ENCODE data around the gene SSMEM1.
A peak's percentile ranks its signal among the peaks of the same experiment; 100 is the strongest.
"Not testable (repeated sequence)": the region's sequence is repeated elsewhere in the genome, so short reads cannot be mapped to it uniquely, and the experiment has no call there.

The SSMEM1 gene
- total RNA-seq, result 0 to 0.12 (median 0) reads per million in 4 donors

DNA sequence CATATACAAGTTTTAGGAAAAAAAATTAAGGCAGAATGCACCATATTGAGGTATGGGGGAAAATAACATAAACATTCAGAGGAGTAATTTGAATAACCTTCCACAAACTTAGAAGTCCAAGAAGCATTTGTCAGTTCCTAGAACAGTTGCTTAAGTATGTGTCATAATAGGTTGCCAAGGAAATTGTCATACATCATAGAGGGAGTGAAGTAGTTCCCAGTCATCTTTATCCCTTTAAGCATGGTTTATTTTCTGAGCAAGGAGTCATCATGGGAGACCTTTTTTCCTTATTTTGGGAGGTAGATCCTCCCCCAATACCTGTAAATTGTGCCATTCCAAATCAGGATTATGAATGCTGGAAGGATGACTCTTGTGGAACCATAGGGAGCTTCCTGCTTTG lies at the start of gene SSMEM1:
Gene SSMEM1, plus strand, starts transcription at position 219 of the 400 bp plus-strand sequence. Its CDS starts 51 bp downstream, at position 270.
- no peak for DNase-seq

GRCh38 chr7:130160023-130160422 lies 47.6 kb upstream of the SSMEM1 start:
- DNase-seq, result no peak

DNA sequence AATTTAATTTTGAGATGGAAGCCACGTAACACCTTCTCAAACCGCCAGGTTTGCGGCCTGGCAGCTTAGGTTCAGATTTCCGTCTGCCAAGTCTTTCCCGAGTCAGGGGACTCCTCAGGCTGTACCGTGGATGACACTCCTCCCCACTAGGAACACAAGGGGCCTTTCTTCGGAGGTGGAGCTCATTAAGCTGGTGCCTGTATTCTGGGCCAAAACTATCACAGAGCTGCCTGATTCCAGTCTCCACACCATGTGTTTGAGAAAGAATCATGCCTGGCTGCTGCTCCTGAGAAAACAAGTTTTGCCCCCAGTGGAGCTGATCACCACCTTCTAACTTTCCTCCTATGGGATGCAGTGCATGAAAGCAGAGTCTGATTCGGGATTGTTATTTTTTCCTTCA lies 47.2 kb upstream of the SSMEM1 start:
- no peak for DNase-seq

DNA sequence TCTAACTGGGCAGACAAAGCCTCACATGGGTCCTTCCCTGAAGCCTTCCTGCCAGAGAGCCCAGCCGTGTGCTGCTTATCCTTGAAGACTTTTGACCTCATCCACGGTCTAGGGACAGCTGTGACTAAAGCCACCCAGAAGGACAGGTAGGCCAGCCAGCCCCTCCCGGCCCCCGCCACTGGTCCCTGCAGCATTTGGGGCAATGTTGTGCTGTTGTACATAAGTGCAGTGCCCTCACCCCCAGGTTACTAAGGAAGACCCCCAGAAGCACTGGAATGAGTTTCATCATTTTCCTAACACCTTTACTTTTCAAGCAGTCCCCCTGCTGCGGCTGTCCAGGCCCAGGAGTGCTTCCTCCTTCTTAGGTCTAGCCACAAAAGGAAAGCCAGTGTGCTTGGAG lies 45.5 kb upstream of the SSMEM1 start:
- no peak for DNase-seq

DNA sequence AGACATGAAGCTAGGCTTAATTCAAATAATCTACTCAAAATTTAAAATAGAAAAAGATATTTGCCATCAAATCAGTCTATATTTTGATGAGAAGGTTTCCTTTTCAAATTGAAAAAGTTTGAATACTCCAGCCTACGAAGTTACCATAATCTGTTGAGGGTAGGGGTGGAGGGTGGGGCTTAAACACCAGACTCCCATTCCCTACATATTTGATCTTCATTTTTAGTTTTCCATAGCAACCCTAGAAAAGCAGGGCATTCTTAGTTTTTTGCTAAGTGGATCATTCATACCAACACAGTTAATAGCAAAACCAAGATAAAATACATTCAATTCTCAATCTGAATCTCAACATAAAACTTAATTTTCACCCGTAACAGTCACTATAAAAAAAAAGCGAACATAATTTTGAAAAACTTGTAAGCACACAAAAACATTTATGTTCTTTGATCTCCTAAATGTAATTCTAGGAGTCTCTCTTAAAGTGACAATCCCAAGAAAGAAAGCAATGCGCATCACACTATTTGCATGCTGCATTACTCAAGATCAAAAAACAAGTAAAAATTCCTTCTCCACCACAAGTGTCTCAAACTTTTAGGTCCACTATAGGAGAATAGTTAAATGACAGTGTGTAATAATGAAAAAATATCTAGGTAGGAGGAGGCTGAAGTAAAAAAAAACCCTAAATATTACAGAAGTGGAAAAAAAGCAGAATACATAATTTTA lies 33.3 kb upstream of the SSMEM1 start:
- no peak for DNase-seq

DNA sequence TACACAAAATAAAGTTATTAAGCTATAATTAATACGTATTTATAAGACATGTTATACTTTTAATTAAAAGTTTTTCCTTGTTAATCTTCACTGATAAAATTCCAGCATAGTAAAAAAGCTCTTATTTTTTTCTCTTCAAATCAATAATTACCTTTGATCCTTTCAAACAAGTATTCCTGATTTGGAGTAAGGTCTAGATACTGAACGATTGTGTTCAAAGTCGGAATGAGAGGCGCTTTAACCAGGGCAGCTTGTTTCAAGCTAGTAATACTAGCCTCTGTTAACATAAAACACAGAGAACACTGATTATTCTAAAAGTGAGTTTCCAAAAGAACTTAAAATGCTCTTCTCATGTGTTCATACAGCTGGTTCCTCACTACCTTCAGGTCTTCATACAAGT lies 29.4 kb upstream of the SSMEM1 start:
- DNase-seq, result no peak

- DNase-seq, result no peak
Observed at GRCh38 chr7:130179631-130180030, 28.0 kb upstream of the SSMEM1 start.

GRCh38 chr7:130180571-130181262 lies 26.9 kb upstream of the SSMEM1 start:
- peak in 1 of 5 donors; percentile 57 for DNase-seq

- DNase-seq, result no peak
Observed at GRCh38 chr7:130181263-130181605, 26.4 kb upstream of the SSMEM1 start.

GRCh38 chr7:130182990-130183389 lies 24.7 kb upstream of the SSMEM1 start:
- DNase-seq, result peak in 1 of 5 donors; percentile 43

DNA sequence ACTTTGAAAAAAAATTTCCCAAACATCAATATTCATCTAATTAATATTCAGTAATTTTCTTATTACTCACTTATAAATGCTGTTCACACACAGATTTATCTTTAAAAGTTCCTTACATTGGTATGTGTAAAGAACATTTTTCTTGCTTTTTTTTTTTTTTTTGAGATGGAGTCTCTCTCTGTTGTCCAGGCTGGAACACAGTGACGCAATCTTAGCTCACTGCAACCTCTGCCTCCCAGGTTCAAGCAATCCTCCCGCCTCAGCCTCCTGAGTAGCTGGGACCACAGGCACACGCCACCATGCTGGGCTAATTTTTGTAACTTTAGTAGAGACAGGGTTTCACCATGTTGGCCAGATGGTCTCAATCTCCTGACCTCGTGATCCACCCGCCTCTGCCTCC lies 23.3 kb upstream of the SSMEM1 start:
- not testable (repeated sequence) for DNase-seq

- no peak for DNase-seq
Observed at GRCh38 chr7:130187360-130187759, 20.3 kb upstream of the SSMEM1 start.

DNA sequence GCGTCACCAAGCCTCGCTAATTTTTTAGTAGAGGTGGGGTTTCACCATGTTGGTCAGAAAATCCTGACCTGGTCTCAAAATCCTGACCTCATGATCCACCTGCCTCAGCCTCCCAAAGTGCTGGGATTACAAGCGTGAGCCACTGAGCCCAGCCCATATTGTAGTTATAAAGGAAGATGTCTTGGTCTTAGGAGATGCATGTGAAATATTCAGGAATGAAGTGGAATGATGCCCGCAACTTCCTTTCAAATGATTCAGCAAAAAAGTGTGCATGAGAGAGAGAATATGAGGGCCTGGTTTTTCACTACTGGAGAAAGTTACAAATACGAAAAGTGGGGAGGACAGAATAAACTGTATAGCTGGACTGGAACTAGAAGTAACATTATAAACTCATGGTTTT lies 18.3 kb upstream of the SSMEM1 start:
- no peak for DNase-seq

GRCh38 chr7:130191791-130192190 lies 15.9 kb upstream of the SSMEM1 start:
- no peak for DNase-seq

DNA sequence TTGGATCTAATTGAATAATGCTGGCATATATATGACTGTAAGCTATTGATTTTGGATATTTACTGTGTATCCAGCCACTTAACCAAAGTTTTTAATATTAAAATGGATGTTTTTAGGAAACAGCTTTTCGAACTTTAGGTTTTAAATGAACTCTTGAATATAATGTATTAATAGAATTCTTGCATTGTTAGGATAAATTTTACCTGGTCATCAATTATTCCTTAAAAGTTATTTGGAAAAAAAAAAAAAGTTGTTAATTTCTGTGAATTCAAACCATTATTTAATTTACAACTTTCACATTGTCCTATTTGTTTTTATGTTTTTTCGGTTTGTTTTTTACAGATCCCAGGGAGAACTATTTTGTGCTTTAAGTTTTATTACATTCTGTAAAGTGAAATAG lies 12.3 kb upstream of the SSMEM1 start:
- DNase-seq, result no peak

- no peak for DNase-seq
Observed at GRCh38 chr7:130196476-130196875, 11.2 kb upstream of the SSMEM1 start.

DNA sequence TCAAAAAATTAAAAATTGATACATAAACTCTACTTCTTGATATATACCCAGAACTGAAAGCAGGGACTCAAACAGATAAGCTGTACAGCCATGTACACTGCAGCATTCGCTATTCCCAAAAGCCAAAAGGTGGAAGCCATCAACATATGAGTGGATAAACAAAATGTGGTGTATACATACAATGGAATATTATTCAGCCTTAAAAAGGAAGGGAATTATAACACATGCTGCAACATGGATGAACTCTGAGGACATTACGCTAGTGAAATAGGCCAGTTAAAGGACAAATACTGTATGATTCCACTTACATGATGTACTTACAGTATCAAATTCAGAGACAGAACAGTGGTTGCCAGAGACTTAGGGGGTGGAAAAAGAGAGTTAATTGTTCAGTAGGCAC lies 10.6 kb upstream of the SSMEM1 start:
- DNase-seq, result no peak

GRCh38 chr7:130201796-130202195 lies 5.9 kb upstream of the SSMEM1 start:
- no peak for DNase-seq

- peak; percentile 85 to 95 (median 90) for DNase-seq
Observed at GRCh38 chr7:130205084-130205947, 2.3 kb upstream of the SSMEM1 start, which contains the start of gene TMEM209. TSS of gene TMEM209 (minus strand) at chr7:130205406. CDS start at chr7:130205375, 31 bp downstream.

DNA sequence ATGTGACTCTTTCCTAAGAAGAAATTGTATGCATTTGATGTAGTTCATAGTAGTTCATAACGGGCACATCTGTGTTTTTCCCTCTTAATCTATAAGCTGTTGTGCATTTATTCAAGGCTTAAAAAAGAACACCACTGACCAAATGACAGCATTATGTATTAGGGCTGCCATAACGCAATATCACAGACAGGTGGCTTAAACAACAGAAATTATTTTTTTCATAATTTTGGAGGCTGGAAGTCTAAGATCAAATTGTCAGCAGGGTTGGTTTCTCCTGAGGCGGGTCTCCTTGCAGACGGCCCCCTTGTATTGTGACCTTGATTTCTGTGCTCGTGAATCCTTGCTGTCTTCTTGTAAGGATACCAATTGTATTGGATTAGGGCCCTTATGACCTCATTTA lies 627 bp upstream of the SSMEM1 start:
- no peak for DNase-seq

DNA sequence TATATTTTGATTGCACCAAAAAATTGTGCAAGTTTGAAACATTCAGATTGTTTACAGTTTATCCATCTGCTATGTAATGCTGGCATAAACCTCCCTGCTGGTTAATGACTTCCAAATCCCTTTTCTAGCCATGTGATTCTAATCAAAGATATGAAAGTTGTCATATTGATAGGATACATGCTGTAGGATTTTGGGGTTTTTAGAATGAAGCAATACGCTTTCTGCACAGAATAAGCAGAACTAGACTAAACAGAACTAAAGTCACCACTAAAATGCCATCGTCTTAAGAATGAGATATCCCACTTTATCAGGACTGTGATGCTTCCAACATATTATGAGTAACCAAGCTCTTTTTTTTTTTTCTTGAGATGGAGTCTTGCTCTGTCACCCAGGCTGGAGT lies 856 bp downstream of the SSMEM1 start:
- DNase-seq, result no peak

DNA sequence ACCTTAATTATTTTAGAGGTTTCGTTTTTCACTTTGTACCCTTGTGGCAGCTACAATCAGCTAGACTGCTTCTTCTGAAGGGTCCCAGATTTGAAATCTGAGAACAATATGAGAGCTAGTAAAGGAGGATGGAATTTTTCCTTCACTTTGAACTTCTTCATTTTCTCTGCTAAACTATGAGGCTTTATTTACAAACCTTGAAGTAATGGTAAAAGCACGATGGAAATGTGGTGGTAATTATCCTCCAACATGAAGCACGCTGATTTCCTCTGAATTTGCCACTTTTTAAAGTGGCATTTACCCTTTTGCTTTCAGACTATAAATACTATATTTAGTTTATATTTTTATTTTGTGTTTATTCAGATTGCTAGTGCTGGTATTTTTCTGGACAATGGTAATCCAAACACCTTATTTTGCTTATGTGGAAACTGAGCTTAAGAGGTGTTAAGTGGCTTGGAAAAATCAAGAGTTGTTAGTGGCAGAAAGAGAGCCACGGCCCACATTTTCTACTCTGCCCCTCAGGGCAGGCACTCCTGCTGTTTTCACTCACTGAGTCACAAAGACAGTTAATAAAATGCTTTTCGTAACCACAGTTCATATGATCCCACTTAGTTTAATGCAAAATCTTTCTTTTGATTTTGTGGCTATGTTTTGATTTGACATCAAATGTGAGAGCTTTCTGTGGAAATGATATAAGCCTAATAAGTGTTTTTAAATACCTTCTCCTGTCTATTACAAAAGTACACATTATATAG lies 2.7 kb downstream of the SSMEM1 start:
- no peak for DNase-seq

- no peak for DNase-seq
Observed at GRCh38 chr7:130213828-130214227, 6.2 kb downstream of the SSMEM1 start.
